HepG2 (cell line): ENCODE measurements around the gene RPS5. TPM values are rescaled to one million over a fixed set of nuclear protein-coding genes. Genes with fewer than 3 reads are reported as not detected.

Experiments
- ATAC-seq: fragments of 200-7000 bp; cut with Tn5 transposase; 3 replicates; pipeline ENCODE4 v1.9.1; 2020; ENCODE audit warnings: mild to moderate bottlenecking, moderate library complexity
- BruUV-seq: library from RNA; stranded (reverse); fragments of 400-500 nt; replicated peaks from 2 replicates; lab custom pipeline; 2021; lab: Mats Ljungman, UMichigan
- CTCF ChIA-PET: fragments of 300-600 bp; formaldehyde crosslinking; extraction: SDS; loops from one replicate; lab custom pipeline; 2021; ENCODE audit warnings: low total read pairs, inconsistent platforms, low intra/inter-chr PET ratio; lab: Yijun Ruan, JAX
- POLR2A ChIA-PET: fragments of 350-600 bp; sonication (Branson Sonifier 250); formaldehyde crosslinking; loops from one replicate; lab custom pipeline; 2020; ENCODE audit warnings: antibody characterized with exemption, inconsistent platforms; lab: Yijun Ruan, JAX
- DNase-seq: peaks from one replicate; pipeline ENCODE4 v3.0.0-alpha.2; 2015; ENCODE audit warnings: low spot score
- FAIRE-seq: peaks from 3 replicates; lab custom pipeline; 2011; peaks lifted over from hg19 to GRCh38; lab: Jason Lieb, UNC
- H2AFZ ChIP-seq: one replicate; pipeline ENCODE4 v1.6.1; 2011; ENCODE audit warnings: low read length, inconsistent platforms
- H3K27ac ChIP-seq: fragments of 300-600 bp; 3 replicates; pipeline ENCODE4 v1.8.0; 2011; ENCODE audit warnings: mixed run types, mild to moderate bottlenecking, mixed read lengths, low read length, inconsistent platforms; ENCODE audit not compliant: insufficient read depth; ENCODE audit errors: extremely low read length
- H3K27me3 ChIP-seq, 2 experiments: fragments of 200-600 bp in 1 of 2; 2 replicates in 1 of 2; 3 replicates in 1 of 2; pipeline versions ENCODE4 v1.6.0 to v1.8.0; 2011; ENCODE audit warnings: low read length in 2 of 2, mild to moderate bottlenecking in 2 of 2, moderate library complexity in 2 of 2, inconsistent platforms in 1 of 2; ENCODE audit not compliant: insufficient read depth in 2 of 2, control insufficient read depth in 1 of 2
- H3K36me3 ChIP-seq, 2 experiments: fragments of 200-600 bp in 1 of 2; replicated peaks in 1 of 2; 2 replicates in 1 of 2; 3 replicates in 1 of 2; pipeline versions ENCODE4 v1.5.1 to v1.8.0; 2011; ENCODE audit warnings: low read length in 2 of 2, inconsistent platforms in 1 of 2; ENCODE audit not compliant: insufficient read depth in 2 of 2, control insufficient read depth in 1 of 2
- H3K4me1 ChIP-seq: 2 replicates; pipeline ENCODE4 v1.5.1; 2012; ENCODE audit warnings: low read length, inconsistent platforms; ENCODE audit not compliant: insufficient read depth
- H3K4me2 ChIP-seq: 2 replicates; pipeline ENCODE4 v1.6.0; 2011; ENCODE audit warnings: low read depth, low read length, inconsistent platforms
- H3K4me3 ChIP-seq, 3 experiments: fragments of 200-600 bp in 1 of 3; sonication (generic), shearing (Covaris generic) in 1 of 3; replicated peaks in 1 of 3; 2 replicates each; pipeline ENCODE4 v1.5.1; 2011 to 2016; ENCODE audit warnings: low read length in 3 of 3, inconsistent platforms in 2 of 3, low read depth in 2 of 3, mild to moderate bottlenecking in 2 of 3, control low read depth in 1 of 3, mixed read lengths in 1 of 3; ENCODE audit not compliant: insufficient read depth in 1 of 3
- H3K79me2 ChIP-seq: one replicate; pipeline ENCODE4 v1.6.1; 2011; ENCODE audit warnings: low read length, inconsistent platforms; ENCODE audit not compliant: insufficient read depth
- H3K9ac ChIP-seq: 2 replicates; pipeline ENCODE4 v1.6.0; 2011; ENCODE audit warnings: mild to moderate bottlenecking, low read depth, low read length, inconsistent platforms; ENCODE audit not compliant: insufficient read depth
- H3K9me3 ChIP-seq: 2 replicates; pipeline ENCODE4 v1.5.1; 2012; ENCODE audit warnings: mild to moderate bottlenecking, low read length
- H4K20me1 ChIP-seq: 2 replicates; pipeline ENCODE4 v1.6.0; 2011; ENCODE audit warnings: inconsistent platforms, mild to moderate bottlenecking, low read length, moderate library complexity; ENCODE audit not compliant: insufficient read depth
- SMAD1 ChIP-seq: sonication (generic); formaldehyde crosslinking; IDR thresholded peaks from 2 replicates; pipeline ENCODE4 v1.4.0; 2020; ENCODE audit warnings: missing genetic modification reagents, low read depth, mild to moderate bottlenecking, borderline replicate concordance
- TARDBP ChIP-seq: sonication (generic); formaldehyde crosslinking; IDR thresholded peaks from 2 replicates; pipeline ENCODE4 v1.8.0; 2022; ENCODE audit warnings: mild to moderate bottlenecking, missing genetic modification reagents
- ZMAT3 ChIP-seq: sonication (generic); formaldehyde crosslinking; conservative IDR thresholded peaks from 2 replicates; pipeline ENCODE4 v1.7.0; 2021; ENCODE audit warnings: missing genetic modification reagents
- ZNF292 ChIP-seq: sonication (generic); formaldehyde crosslinking; IDR thresholded peaks from 2 replicates; pipeline ENCODE4 v1.8.1; 2022; ENCODE audit warnings: mild to moderate bottlenecking, low read depth, missing genetic modification reagents, borderline replicate concordance
- ZNF30 ChIP-seq: sonication (generic); formaldehyde crosslinking; IDR thresholded peaks from 2 replicates; pipeline ENCODE4 v1.5.0; 2020; ENCODE audit warnings: mild to moderate bottlenecking, missing genetic modification reagents
- ZNF333 ChIP-seq: sonication (generic); formaldehyde crosslinking; IDR thresholded peaks from 2 replicates; pipeline ENCODE4 v1.4.0; 2020; ENCODE audit warnings: mild to moderate bottlenecking, missing genetic modification reagents, borderline replicate concordance
- ZNF468 ChIP-seq: sonication (generic); formaldehyde crosslinking; IDR thresholded peaks from 2 replicates; pipeline ENCODE4 v1.8.0; 2022; ENCODE audit warnings: mild to moderate bottlenecking, moderate library complexity, missing genetic modification reagents
- ZNF501 ChIP-seq: sonication (generic); formaldehyde crosslinking; IDR thresholded peaks from 2 replicates; pipeline ENCODE4 v1.5.1; 2020; ENCODE audit warnings: mild to moderate bottlenecking, moderate library complexity, missing genetic modification reagents
- ZNF549 ChIP-seq: sonication (generic); formaldehyde crosslinking; IDR thresholded peaks from 2 replicates; pipeline ENCODE4 v1.5.0; 2020; ENCODE audit warnings: missing genetic modification reagents
- ZNF792 ChIP-seq: IDR thresholded peaks from 2 replicates; pipeline ENCODE4 v1.6.1; 2016
- WGBS: methylation state at CpG from one replicate; pipeline ENCODE4 v1.1.6; 2017; ENCODE audit warnings: low lambda C conversion rate; 5-methylcytosine and 5-hydroxymethylcytosine counted together
- in situ Hi-C: cut with HindIII; loops from 2 replicates; pipeline ENCODE4 v1.10.0; 2017; ENCODE audit warnings: low pct_unique_long_range_greater_than_20kb; ENCODE audit not compliant: extremely low pct_ligation_motif_present
- intact Hi-C: fragments of 100-400 bp; cut with micrococcal nuclease; formaldehyde crosslinking; loops from one replicate; pipeline ENCODE4 v1.10.0; 2022; ENCODE audit not compliant: unreplicated experiment
- polyA plus RNA-seq, 8 experiments: library from polyadenylated mRNA; depleted of rRNA in 3 of 8; stranded (reverse) in 7 of 8; unstranded in 1 of 8; fragments of >200 nt; fragmentation: Illumina TruSeq in 4 of 8; extraction: Trizol in 4 of 8; gene quantifications; 2 replicates each; pipeline versions ENCODE4 v1.2.1 to v1.2.3, GENCODE V29; 2011 to 2016; ENCODE audit warnings: low read depth in 4 of 8, missing spikeins in 1 of 8, mixed read lengths in 1 of 8; ENCODE audit not compliant: insufficient read depth in 1 of 8
- total RNA-seq, 5 experiments: library from RNA; depleted of rRNA; stranded (reverse); fragments of >200 nt; fragmentation: Illumina TruSeq; extraction: Trizol; gene quantifications; 2 replicates each; pipeline ENCODE4 v1.2.3, GENCODE V29; 2016; ENCODE audit warnings: low read depth in 1 of 5
- TF ChIP-seq, protein P1 (sequence below): sonication (generic); formaldehyde crosslinking; IDR thresholded peaks from 2 replicates; pipeline ENCODE4 v1.8.0; 2022; ENCODE audit warnings: low read depth, missing genetic modification reagents
- TF ChIP-seq, protein P2 (sequence below): sonication (generic); formaldehyde crosslinking; IDR thresholded peaks from 2 replicates; pipeline ENCODE4 v1.4.0; 2020; ENCODE audit warnings: missing genetic modification reagents

RPS5 gene
- total and polyA plus RNA-seq, 2 of the 13 experiments (the other 11 are each of a cell fraction or from before 2014, with no cell fraction given): 1,544 to 4,408 TPM

DNA sequence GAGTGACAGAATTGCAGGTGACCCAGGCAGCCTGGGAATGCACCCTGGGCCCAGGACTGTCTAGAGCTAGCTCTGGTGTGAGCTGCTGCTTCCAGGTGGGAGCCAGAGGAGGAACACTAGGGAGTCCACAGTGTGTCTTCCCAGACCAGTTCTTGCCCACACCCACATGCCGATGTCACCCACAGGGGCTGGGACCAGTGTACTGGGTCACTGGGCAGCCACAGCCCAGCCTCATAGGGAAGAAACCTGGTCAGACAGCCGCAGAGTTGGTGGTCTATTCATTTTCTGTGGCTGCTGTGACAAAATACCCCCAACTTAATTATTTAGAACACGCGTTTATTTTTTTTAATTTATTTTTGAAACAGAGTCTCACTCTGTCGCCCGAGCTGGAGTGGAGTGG is 11.5 kb downstream of the RPS5 start:
- ChIA-PET CTCF (no interaction called here), POLR2A (no interaction called here)

More for the DNA sequence above, 11.5 kb downstream of the RPS5 start:
- no peaks in the 10 kb centered on the region for H3K27me3 ChIP-seq
- no peak overlapping the region for H3K4me2 ChIP-seq
- peaks cover 4% of the 10 kb centered on the region for H3K79me2 ChIP-seq
- no peak overlapping the region for H2AFZ ChIP-seq
- H3K9me3 ChIP-seq: no peaks in the 10 kb centered on the region
- peaks cover 17% of the 10 kb centered on the region; the same call in 1 of the 2 replicates for H4K20me1 ChIP-seq
- no peak overlapping the region for H3K9ac ChIP-seq
- TF ChIP-seq ZNF292 (CRISPR knock-in tag): no peak
- TF ChIP-seq ZNF333 (CRISPR knock-in tag): no peak
- TF ChIP-seq, protein P1, sequence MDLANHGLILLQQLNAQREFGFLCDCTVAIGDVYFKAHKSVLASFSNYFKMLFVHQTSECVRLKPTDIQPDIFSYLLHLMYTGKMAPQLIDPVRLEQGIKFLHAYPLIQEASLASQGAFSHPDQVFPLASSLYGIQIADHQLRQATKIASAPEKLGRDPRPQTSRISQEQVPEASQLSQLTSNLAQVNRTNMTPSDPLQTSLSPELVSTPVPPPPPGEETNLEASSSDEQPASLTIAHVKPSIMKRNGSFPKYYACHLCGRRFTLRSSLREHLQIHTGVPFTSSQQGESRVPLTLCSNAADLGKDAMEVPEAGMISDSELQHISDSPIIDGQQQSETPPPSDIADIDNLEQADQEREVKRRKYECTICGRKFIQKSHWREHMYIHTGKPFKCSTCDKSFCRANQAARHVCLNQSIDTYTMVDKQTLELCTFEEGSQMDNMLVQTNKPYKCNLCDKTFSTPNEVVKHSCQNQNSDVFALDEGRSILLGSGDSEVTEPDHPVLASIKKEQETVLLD (CRISPR knock-in tag): no peak
- TF ChIP-seq ZNF549 (CRISPR knock-in tag): no peak
- no peak for TF ChIP-seq ZNF792 (CRISPR knock-in tag)
- TF ChIP-seq SMAD1: no peak
- TF ChIP-seq, protein P2, sequence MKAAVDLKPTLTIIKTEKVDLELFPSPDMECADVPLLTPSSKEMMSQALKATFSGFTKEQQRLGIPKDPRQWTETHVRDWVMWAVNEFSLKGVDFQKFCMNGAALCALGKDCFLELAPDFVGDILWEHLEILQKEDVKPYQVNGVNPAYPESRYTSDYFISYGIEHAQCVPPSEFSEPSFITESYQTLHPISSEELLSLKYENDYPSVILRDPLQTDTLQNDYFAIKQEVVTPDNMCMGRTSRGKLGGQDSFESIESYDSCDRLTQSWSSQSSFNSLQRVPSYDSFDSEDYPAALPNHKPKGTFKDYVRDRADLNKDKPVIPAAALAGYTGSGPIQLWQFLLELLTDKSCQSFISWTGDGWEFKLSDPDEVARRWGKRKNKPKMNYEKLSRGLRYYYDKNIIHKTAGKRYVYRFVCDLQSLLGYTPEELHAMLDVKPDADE (CRISPR knock-in tag): no peak
- TF ChIP-seq TARDBP (CRISPR knock-in tag): no peak
- no peak for TF ChIP-seq ZNF468 (CRISPR knock-in tag)
- no peak for TF ChIP-seq ZNF30 (CRISPR knock-in tag)
- no peak for TF ChIP-seq ZMAT3 (CRISPR knock-in tag)
- no peak for TF ChIP-seq ZNF501
- no peak overlapping the region for H3K4me3 ChIP-seq
- no peak for FAIRE-seq
- in situ Hi-C loops (no loop called here), intact Hi-C loops (no loop called here)
- WGBS: 94% methylated on average over 6 of the region's 6 CpGs
- H3K36me3 ChIP-seq: peaks cover 9 to 18% of the 10 kb centered on the region in 2 experiments
- DNase-seq: no peak
- H3K4me1 ChIP-seq: peaks cover 37% of the 10 kb centered on the region
- no TSS peak for BruUV-seq
- 0 out of 3 replicates have a peak, but pooled peaks have one; percentile 0 for ATAC-seq
- no peak overlapping the region for H3K27ac ChIP-seq
